Measurements from ENCODE around the gene GPR156.

Gene GPR156

GRCh38 chr3:120275618-120276017 lies 9.4 kb downstream of the GPR156 start:
- no peak for TF ChIP-seq CTCF (IDR thresholded peaks at IDR 0.05; ENCODE audit: borderline replicate concordance, insufficient read depth, low read depth, low read length)

GRCh38 chr3:120274739-120275167 lies 10.3 kb downstream of the GPR156 start:
- no peak for TF ChIP-seq CTCF (IDR thresholded peaks at IDR 0.05; ENCODE audit: borderline replicate concordance, insufficient read depth, low read depth, low read length)

More at GRCh38 chr3:120275618-120276017, 9.4 kb downstream of the GPR156 start:
- H3K4me3 ChIP-seq (ENCODE audit: low read depth, low read length): no peak overlapping the region

GRCh38 chr3:120272286-120272685 lies 12.7 kb downstream of the GPR156 start:
- no peak overlapping the region for H3K4me3 ChIP-seq (ENCODE audit: low read depth, low read length)
- no peak for TF ChIP-seq CTCF (IDR thresholded peaks at IDR 0.05; ENCODE audit: borderline replicate concordance, insufficient read depth, low read depth, low read length)

More at GRCh38 chr3:120274739-120275167, 10.3 kb downstream of the GPR156 start:
- H3K4me3 ChIP-seq (ENCODE audit: low read depth, low read length): no peak overlapping the region

GRCh38 chr3:120265989-120266388 lies 19.0 kb downstream of the GPR156 start:
- TF ChIP-seq CTCF (IDR thresholded peaks at IDR 0.05; ENCODE audit: borderline replicate concordance, insufficient read depth, low read depth, low read length): no peak
- no peak overlapping the region for H3K4me3 ChIP-seq (ENCODE audit: low read depth, low read length)

- H3K4me3 ChIP-seq (ENCODE audit: low read depth, low read length): no peak overlapping the region
- TF ChIP-seq CTCF (IDR thresholded peaks at IDR 0.05; ENCODE audit: borderline replicate concordance, insufficient read depth, low read depth, low read length): no peak
These were observed 20.1 kb downstream of the GPR156 start for GRCh38 chr3:120264963-120265362.

- no peak overlapping the region for H3K4me3 ChIP-seq (ENCODE audit: low read depth, low read length)
These were observed 21.2 kb downstream of the GPR156 start for GRCh38 chr3:120263792-120264191.

More at GRCh38 chr3:120263792-120264191, 21.2 kb downstream of the GPR156 start:
- no peak for TF ChIP-seq CTCF (IDR thresholded peaks at IDR 0.05; ENCODE audit: borderline replicate concordance, insufficient read depth, low read depth, low read length)
